KMS-11 (cell line): Measurements from ENCODE around the gene EVC.

ENCODE experiments used
- H2AFZ ChIP-seq: fragments of 200-600 bp; sonication (generic); 2 replicates; pipeline ENCODE4 v1.6.1; 2016; ENCODE audit warnings: antibody characterized with exemption, mixed run types, low read depth
- H3K27ac ChIP-seq: fragments of 200-600 bp; sonication (generic); 2 replicates; pipeline ENCODE4 v1.6.1; 2016; ENCODE audit warnings: mild to moderate bottlenecking, mixed run types
- H3K27me3 ChIP-seq: fragments of 200-600 bp; sonication (generic); 2 replicates; pipeline ENCODE4 v1.6.1; 2017; ENCODE audit warnings: mild to moderate bottlenecking, low read depth, mixed run types, moderate library complexity; ENCODE audit not compliant: insufficient read depth
- H3K36me3 ChIP-seq: fragments of 200-600 bp; sonication (generic); 2 replicates; pipeline ENCODE4 v1.6.1; 2017; ENCODE audit warnings: mild to moderate bottlenecking, mixed run types; ENCODE audit not compliant: insufficient read depth
- H3K4me1 ChIP-seq: fragments of 200-600 bp; sonication (generic); 2 replicates; pipeline ENCODE4 v1.6.1; 2016; ENCODE audit warnings: mild to moderate bottlenecking, low read depth, mixed run types; ENCODE audit not compliant: poor library complexity, severe bottlenecking
- H3K4me2 ChIP-seq: fragments of 200-600 bp; sonication (generic); 2 replicates; pipeline ENCODE4 v1.7.0; 2016; ENCODE audit warnings: mild to moderate bottlenecking, mixed run types
- H3K4me3 ChIP-seq: fragments of 200-600 bp; sonication (generic); IDR thresholded peaks from 2 replicates; pipeline ENCODE4 v1.6.1; 2017; ENCODE audit warnings: low read depth, low read length, mixed read lengths; ENCODE audit not compliant: insufficient read depth
- H3K79me2 ChIP-seq: fragments of 200-600 bp; sonication (generic); 2 replicates; pipeline ENCODE4 v1.6.1; 2016; ENCODE audit warnings: low read depth, mixed run types; ENCODE audit not compliant: insufficient read depth
- H3K9ac ChIP-seq: fragments of 200-600 bp; sonication (generic); 2 replicates; pipeline ENCODE4 v1.6.1; 2016; ENCODE audit warnings: mild to moderate bottlenecking, mixed run types
- H4K20me1 ChIP-seq: fragments of 200-600 bp; sonication (generic); 2 replicates; pipeline ENCODE4 v1.6.1; 2016; ENCODE audit warnings: mild to moderate bottlenecking, mixed run types; ENCODE audit not compliant: insufficient read depth
- TF ChIP-seq, protein P1 (sequence below): fragments of 200-600 bp; sonication (generic); conservative IDR thresholded peaks from 2 replicates; pipeline ENCODE4 v1.6.1; 2017; ENCODE audit warnings: low read depth, mild to moderate bottlenecking, antibody characterized with exemption, low read length, moderate library complexity, mixed read lengths

EVC gene

DNA sequence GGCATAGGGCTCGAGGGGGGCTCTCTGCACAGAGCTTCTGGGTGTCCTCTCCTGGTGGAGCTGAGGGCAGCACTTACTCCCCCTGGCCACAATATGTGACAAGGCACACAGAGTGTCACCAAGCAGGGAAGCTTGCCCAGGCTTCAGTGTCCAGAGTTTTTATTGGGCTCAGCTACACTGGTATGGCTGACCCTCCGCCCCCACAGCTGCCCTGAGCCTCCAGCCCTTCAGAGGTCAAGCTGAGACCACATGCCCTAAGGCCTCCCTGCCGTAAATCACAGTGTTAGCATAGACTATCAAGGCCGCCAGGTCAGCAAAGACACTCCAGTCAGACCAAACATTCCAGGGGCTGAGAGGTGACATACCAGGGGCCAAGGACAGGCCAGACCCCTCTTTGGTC is 59.0 kb downstream of the EVC start:
- Histone ChIP-seq H3K27me3 (no peaks in the 10 kb centered on the region), H3K4me2 (no peak overlapping the region), H4K20me1 (no peaks in the 10 kb centered on the region), H3K27ac (no peak overlapping the region), H3K4me1 (no peaks in the 10 kb centered on the region), H3K4me3 (no peak overlapping the region), H2AFZ (no peak overlapping the region), H3K36me3 (no peaks in the 10 kb centered on the region), H3K9ac (no peak overlapping the region), H3K79me2 (no peaks in the 10 kb centered on the region)
- TF ChIP-seq, protein P1, sequence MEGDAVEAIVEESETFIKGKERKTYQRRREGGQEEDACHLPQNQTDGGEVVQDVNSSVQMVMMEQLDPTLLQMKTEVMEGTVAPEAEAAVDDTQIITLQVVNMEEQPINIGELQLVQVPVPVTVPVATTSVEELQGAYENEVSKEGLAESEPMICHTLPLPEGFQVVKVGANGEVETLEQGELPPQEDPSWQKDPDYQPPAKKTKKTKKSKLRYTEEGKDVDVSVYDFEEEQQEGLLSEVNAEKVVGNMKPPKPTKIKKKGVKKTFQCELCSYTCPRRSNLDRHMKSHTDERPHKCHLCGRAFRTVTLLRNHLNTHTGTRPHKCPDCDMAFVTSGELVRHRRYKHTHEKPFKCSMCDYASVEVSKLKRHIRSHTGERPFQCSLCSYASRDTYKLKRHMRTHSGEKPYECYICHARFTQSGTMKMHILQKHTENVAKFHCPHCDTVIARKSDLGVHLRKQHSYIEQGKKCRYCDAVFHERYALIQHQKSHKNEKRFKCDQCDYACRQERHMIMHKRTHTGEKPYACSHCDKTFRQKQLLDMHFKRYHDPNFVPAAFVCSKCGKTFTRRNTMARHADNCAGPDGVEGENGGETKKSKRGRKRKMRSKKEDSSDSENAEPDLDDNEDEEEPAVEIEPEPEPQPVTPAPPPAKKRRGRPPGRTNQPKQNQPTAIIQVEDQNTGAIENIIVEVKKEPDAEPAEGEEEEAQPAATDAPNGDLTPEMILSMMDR = no peak

DNA sequence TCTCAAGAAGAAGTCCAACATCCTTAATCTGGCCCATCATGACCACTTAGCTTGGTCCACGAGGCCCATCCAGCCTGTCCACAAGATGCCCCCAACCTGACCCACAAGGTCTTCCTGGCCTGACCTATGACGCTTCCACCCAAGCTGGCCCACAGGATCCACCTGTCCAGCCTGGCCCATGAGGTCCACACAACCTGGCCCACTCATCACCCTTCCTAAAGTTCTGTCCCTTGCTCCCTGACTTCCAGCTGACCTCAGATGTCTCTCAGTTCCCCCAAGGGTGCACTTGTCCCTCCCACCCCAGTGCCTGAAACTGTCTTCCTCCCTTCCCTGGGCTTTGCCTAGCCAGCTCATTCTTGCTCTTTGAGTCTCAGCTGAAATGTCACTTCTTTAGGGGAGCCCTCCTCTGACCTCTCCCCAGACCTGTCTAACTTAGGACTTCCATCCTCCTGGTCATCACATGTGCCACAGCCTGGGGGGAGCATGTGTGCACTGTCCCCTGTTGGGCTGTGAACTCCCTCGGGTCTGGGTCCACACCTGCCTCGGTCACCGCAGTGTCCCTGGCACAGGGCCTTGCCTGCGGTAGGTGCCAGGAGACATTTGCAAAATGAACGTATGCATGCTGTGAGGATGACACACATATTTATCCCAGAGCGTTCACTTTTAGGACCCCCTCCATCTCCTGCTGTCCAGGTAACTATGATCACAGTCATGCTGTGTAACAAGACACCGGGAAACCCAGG is 61.7 kb downstream of the EVC start:
- H3K36me3 ChIP-seq = no peaks in the 10 kb centered on the region
- H3K9ac ChIP-seq = no peak overlapping the region
- H3K27me3 ChIP-seq = no peaks in the 10 kb centered on the region
- H4K20me1 ChIP-seq = no peaks in the 10 kb centered on the region
- no peaks in the 10 kb centered on the region for H3K79me2 ChIP-seq
- H2AFZ ChIP-seq = no peak overlapping the region
- H3K4me3 ChIP-seq = no peak overlapping the region
- TF ChIP-seq, protein P1 = no peak
- H3K4me2 ChIP-seq = no peak overlapping the region
- H3K4me1 ChIP-seq = no peaks in the 10 kb centered on the region
- no peak overlapping the region for H3K27ac ChIP-seq

DNA sequence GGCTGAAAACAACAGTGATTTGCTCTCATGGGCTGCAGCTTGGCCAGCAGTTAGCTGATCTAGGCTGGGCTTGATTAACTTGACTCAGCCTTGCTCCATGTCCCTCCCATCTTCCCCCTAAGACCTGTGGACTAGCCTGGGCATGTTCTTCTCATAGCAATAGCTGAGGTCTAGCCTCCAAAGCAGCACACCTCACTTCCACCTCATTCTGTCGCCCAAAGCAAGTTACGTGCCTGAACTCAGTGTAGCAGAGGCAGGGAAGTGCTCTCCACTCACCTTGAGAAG is 62.2 kb downstream of the EVC start:
- Histone ChIP-seq H3K79me2 (no peaks in the 10 kb centered on the region), H3K4me3 (no peak overlapping the region), H3K9ac (no peak overlapping the region), H4K20me1 (no peaks in the 10 kb centered on the region), H3K4me1 (no peaks in the 10 kb centered on the region), H2AFZ (no peak overlapping the region), H3K27me3 (no peaks in the 10 kb centered on the region), H3K4me2 (no peak overlapping the region), H3K36me3 (no peaks in the 10 kb centered on the region), H3K27ac (no peak overlapping the region)
- TF ChIP-seq, protein P1 = no peak

DNA sequence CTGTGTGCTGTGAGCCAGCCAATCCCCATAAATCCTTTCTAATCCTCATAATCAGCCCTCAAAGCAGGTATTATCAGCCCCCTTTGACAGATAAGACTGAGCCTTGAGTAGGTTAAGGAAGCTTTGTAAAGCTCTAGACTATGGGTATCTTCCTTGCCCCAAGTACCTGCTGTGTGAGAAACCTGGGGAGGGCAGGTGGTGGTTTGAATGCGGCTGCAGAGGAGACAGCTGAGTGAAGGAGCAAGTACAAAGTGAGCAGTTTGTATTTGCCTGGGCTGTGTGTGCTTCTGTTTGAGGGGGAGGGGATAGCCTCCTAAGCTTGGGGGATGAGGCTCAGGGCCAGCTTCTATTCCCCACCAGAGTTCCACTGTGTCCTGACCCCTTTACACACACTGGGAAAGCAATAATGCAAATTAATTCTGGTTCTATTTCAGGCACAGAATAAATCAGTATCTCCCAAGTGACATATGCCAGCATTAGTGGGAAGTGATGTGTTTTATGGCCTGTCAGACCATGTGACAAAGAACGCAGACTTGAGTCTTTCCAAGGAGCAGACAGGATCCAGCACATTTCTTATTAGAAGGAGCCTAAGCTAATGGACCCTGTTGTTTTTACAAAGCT is 63.5 kb downstream of the EVC start:
- TF ChIP-seq, protein P1 = no peak
- H3K79me2 ChIP-seq = no peaks in the 10 kb centered on the region
- no peaks in the 10 kb centered on the region for H3K36me3 ChIP-seq
- no peak overlapping the region for H3K4me3 ChIP-seq
- no peak overlapping the region for H3K27ac ChIP-seq
- no peaks in the 10 kb centered on the region for H4K20me1 ChIP-seq
- H3K27me3 ChIP-seq = no peaks in the 10 kb centered on the region
- no peak overlapping the region for H3K4me2 ChIP-seq
- no peaks in the 10 kb centered on the region for H3K4me1 ChIP-seq
- no peak overlapping the region for H3K9ac ChIP-seq
- H2AFZ ChIP-seq = no peak overlapping the region
